ENCODE data around the gene MAML2. TPM values are rescaled to one million over a fixed set of nuclear protein-coding genes. Genes with fewer than 3 reads are reported as not detected.
A peak's percentile ranks its signal among the peaks of the same experiment; 100 is the strongest.

Gene MAML2
- total and polyA plus RNA-seq, 2 experiments from 2014 or later: 2.0 to 7.1 TPM

- ATAC-seq (no peak), DNase-seq (ENCODE audit: low spot score) (no peak)
- Histone ChIP-seq H3K79me2 (replicated peaks; ENCODE audit: insufficient read depth) (no peaks in the 10 kb centered on the region), H3K4me1 (ENCODE audit: insufficient read depth) (peaks cover 61% of the 10 kb centered on the region), H3F3A (replicated peaks; ENCODE audit: low read depth) (peaks cover 3% of the 10 kb centered on the region; the same call in 1 of the 2 replicates), H3K4me3 (no peak overlapping the region), H2AFZ (no peak overlapping the region), H4K20me1 (replicated peaks; ENCODE audit: insufficient read depth) (no peaks in the 10 kb centered on the region), H3K27me3 (ENCODE audit: insufficient read depth) (no peaks in the 10 kb centered on the region), H3K9me2 (ENCODE audit: insufficient read depth) (no peaks in the 10 kb centered on the region), H3K4me2 (no peak overlapping the region), H3K36me3 (ENCODE audit: insufficient read depth) (no peaks in the 10 kb centered on the region), H3K27ac (ENCODE audit: low read depth) (no peak overlapping the region)
- H3K4me3 Mint-ChIP-seq: no peak overlapping the region
- H3K36me3 Mint-ChIP-seq (ENCODE audit: low read depth): no peaks in the 10 kb centered on the region
- peaks cover 58% of the 10 kb centered on the region for H3K4me1 Mint-ChIP-seq
- TF ChIP-seq ZNF462 (CRISPR knock-in tag; IDR thresholded peaks at IDR 0.05): no peak
- no peak for TF ChIP-seq ETS1 (IDR thresholded peaks at IDR 0.05)
- no peak for TF ChIP-seq EZH2phosphoT487 (IDR thresholded peaks at IDR 0.05; ENCODE audit: unreplicated experiment)
- TF ChIP-seq CTCF (conservative IDR thresholded peaks at IDR 0.05; ENCODE audit: low read depth in 2 of 2): 0 out of 4 replicates have a peak, but pooled peaks of 1 of the 2 experiments have one; percentile 6
- TF ChIP-seq ZNF331 (CRISPR knock-in tag; IDR thresholded peaks at IDR 0.05; ENCODE audit: low read depth): no peak
- TF ChIP-seq CREB1 (CRISPR knock-in tag; IDR thresholded peaks at IDR 0.05; ENCODE audit: low read depth): no peak
- TF ChIP-seq POLR2AphosphoS5 (IDR thresholded peaks at IDR 0.05; ENCODE audit: low read depth): no peak
- no peaks in the 10 kb centered on the region for H3K27me3 Mint-ChIP-seq (ENCODE audit: insufficient read depth, low read depth, poor library complexity)
- H3K9me3 Mint-ChIP-seq: no peaks in the 10 kb centered on the region
- H3K27ac Mint-ChIP-seq: peak overlapping the region; percentile 9; the same call in 1 of the 2 replicates
Measured at GRCh38 chr11:96185220-96185768, 157.7 kb downstream of the MAML2 start.

All from GM23338 (cell line).